HEK293T (cell line): ENCODE results near the gene CDK8.

Source experiments
- CTCF ChIA-PET: fragments of 350-600 bp; formaldehyde crosslinking; extraction: SDS; loops from one replicate; lab custom pipeline; 2021; ENCODE audit warnings: antibody characterized with exemption, inconsistent platforms; lab: Yijun Ruan, JAX
- POLR2A ChIA-PET: fragments of 350-600 bp; formaldehyde crosslinking; extraction: SDS; loops from one replicate; lab custom pipeline; 2020; ENCODE audit warnings: antibody characterized with exemption, inconsistent platforms; lab: Yijun Ruan, JAX
- DNase-seq: peaks from one replicate; pipeline ENCODE4 v3.0.0; 2012; ENCODE audit warnings: mixed read lengths; ENCODE audit errors: extremely low spot score
- ARNT ChIP-seq: fragments of 450-650 bp; IDR thresholded peaks from 2 replicates; pipeline ENCODE4 v1.6.1; 2017; ENCODE audit warnings: mild to moderate bottlenecking
- BHLHE40 ChIP-seq: fragments of 450-650 bp; IDR thresholded peaks from 2 replicates; pipeline ENCODE4 v1.6.1; 2016; ENCODE audit warnings: mild to moderate bottlenecking, moderate library complexity, borderline replicate concordance
- CTBP1 ChIP-seq: fragments of 450-650 bp; IDR thresholded peaks from 2 replicates; pipeline ENCODE4 v1.6.1; 2016; ENCODE audit warnings: borderline replicate concordance
- ELF4 ChIP-seq: fragments of 450-650 bp; IDR thresholded peaks from 2 replicates; pipeline ENCODE4 v1.6.1; 2017; ENCODE audit warnings: antibody characterized with exemption
- FOXA1 ChIP-seq: fragments of 450-650 bp; IDR thresholded peaks from 2 replicates; pipeline ENCODE4 v1.6.1; 2016; ENCODE audit warnings: mild to moderate bottlenecking
- FOXK2 ChIP-seq: fragments of 450-650 bp; IDR thresholded peaks from 2 replicates; pipeline ENCODE4 v1.6.1; 2016; ENCODE audit warnings: mild to moderate bottlenecking
- FOXM1 ChIP-seq: fragments of 450-650 bp; IDR thresholded peaks from 2 replicates; pipeline ENCODE4 v1.6.1; 2017; ENCODE audit warnings: mild to moderate bottlenecking, borderline replicate concordance
- HDGF ChIP-seq: fragments of 450-650 bp; IDR thresholded peaks from 2 replicates; pipeline ENCODE4 v1.6.1; 2017; ENCODE audit warnings: antibody characterized with exemption, borderline replicate concordance
- L3MBTL2 ChIP-seq: fragments of 450-650 bp; conservative IDR thresholded peaks from 2 replicates; pipeline ENCODE4 v1.6.1; 2016; ENCODE audit warnings: mild to moderate bottlenecking
- LEF1 ChIP-seq: fragments of 450-650 bp; IDR thresholded peaks from 2 replicates; pipeline ENCODE4 v1.6.1; 2017; ENCODE audit warnings: mild to moderate bottlenecking, borderline replicate concordance
- NFRKB ChIP-seq: fragments of 450-650 bp; IDR thresholded peaks from 2 replicates; pipeline ENCODE4 v1.6.1; 2016; ENCODE audit warnings: mild to moderate bottlenecking, moderate library complexity
- PKNOX1 ChIP-seq: fragments of 450-650 bp; IDR thresholded peaks from 2 replicates; pipeline ENCODE4 v1.6.1; 2016
- SP1 ChIP-seq: fragments of 450-650 bp; IDR thresholded peaks from 2 replicates; pipeline ENCODE4 v1.6.1; 2017
- SUZ12 ChIP-seq: fragments of 450-650 bp; IDR thresholded peaks from 2 replicates; pipeline ENCODE4 v1.6.1; 2016; ENCODE audit warnings: mild to moderate bottlenecking
- TARDBP ChIP-seq: fragments of 450-650 bp; IDR thresholded peaks from 2 replicates; pipeline ENCODE4 v1.6.1; 2016
- ZNF384 ChIP-seq: fragments of 450-650 bp; IDR thresholded peaks from 2 replicates; pipeline ENCODE4 v1.6.1; 2016

The CDK8 gene

GRCh38 chr13:26401069-26401468 lies 147.1 kb downstream of the CDK8 start:
- no peak for TF ChIP-seq FOXA1
- TF ChIP-seq HDGF = no peak
- no peak for TF ChIP-seq SUZ12
- TF ChIP-seq PKNOX1 = no peak
- no peak for TF ChIP-seq BHLHE40
- no peak for TF ChIP-seq ARNT
- DNase-seq = no peak
- POLR2A ChIA-PET = no interaction called here
- CTCF ChIA-PET = no interaction called here

GRCh38 chr13:26401578-26402021 lies 147.7 kb downstream of the CDK8 start:
- CTCF ChIA-PET = no interaction called here
- TF ChIP-seq TARDBP = no peak
- TF ChIP-seq SP1 = no peak
- no peak for TF ChIP-seq PKNOX1
- TF ChIP-seq SUZ12 = no peak
- no peak for TF ChIP-seq BHLHE40
- TF ChIP-seq HDGF = no peak
- no peak for TF ChIP-seq FOXM1
- no peak for TF ChIP-seq FOXK2
- no peak for TF ChIP-seq ELF4
- no peak for TF ChIP-seq NFRKB
- no peak for TF ChIP-seq ZNF384
- no peak for TF ChIP-seq FOXA1
- TF ChIP-seq ARNT = no peak
- TF ChIP-seq LEF1 = no peak
- no peak for TF ChIP-seq CTBP1
- no peak for TF ChIP-seq L3MBTL2
- POLR2A ChIA-PET = no interaction called here
- DNase-seq = no peak

- ChIA-PET POLR2A (no interaction called here), CTCF (no interaction called here)
- TF ChIP-seq ZNF384 = no peak
- no peak for TF ChIP-seq FOXK2
- TF ChIP-seq ELF4 = no peak
- TF ChIP-seq PKNOX1 = no peak
- TF ChIP-seq L3MBTL2 = no peak
- no peak for TF ChIP-seq ARNT
- TF ChIP-seq BHLHE40 = no peak
- no peak for TF ChIP-seq HDGF
- TF ChIP-seq LEF1 = no peak
- no peak for TF ChIP-seq FOXM1
- no peak for TF ChIP-seq FOXA1
- no peak for TF ChIP-seq SP1
- TF ChIP-seq CTBP1 = no peak
- no peak for TF ChIP-seq SUZ12
- no peak for TF ChIP-seq NFRKB
- no peak for TF ChIP-seq TARDBP
- DNase-seq = no peak
These were observed 152.9 kb downstream of the CDK8 start for GRCh38 chr13:26406791-26407190.

- no peak for DNase-seq
- TF ChIP-seq HDGF (no peak), L3MBTL2 (no peak), CTBP1 (no peak), NFRKB (no peak), TARDBP (no peak), ZNF384 (no peak), BHLHE40 (no peak), FOXA1 (no peak), SUZ12 (no peak), FOXM1 (no peak), LEF1 (no peak), FOXK2 (no peak), SP1 (no peak), PKNOX1 (no peak), ARNT (no peak), ELF4 (no peak)
- POLR2A ChIA-PET = no interaction called here
- CTCF ChIA-PET = interaction anchor here (1.0 kb wide), 1 partner anchor 10 kb away, joined by 4 read pairs; no protein-coding TSS in a partner anchor
These were observed 157.3 kb downstream of the CDK8 start for GRCh38 chr13:26411206-26411605.

- TF ChIP-seq SUZ12 (no peak), ZNF384 (no peak), FOXM1 (no peak), ARNT (no peak), FOXA1 (no peak), NFRKB (no peak), PKNOX1 (no peak), FOXK2 (no peak), HDGF (no peak), L3MBTL2 (no peak), BHLHE40 (no peak), SP1 (no peak), ELF4 (no peak), CTBP1 (no peak), LEF1 (no peak)
- CTCF ChIA-PET = no interaction called here
- POLR2A ChIA-PET = no interaction called here
- no peak for DNase-seq
These were observed 158.3 kb downstream of the CDK8 start for GRCh38 chr13:26412263-26412662.
